ENCODE data around the gene ARL5B.

DNA sequence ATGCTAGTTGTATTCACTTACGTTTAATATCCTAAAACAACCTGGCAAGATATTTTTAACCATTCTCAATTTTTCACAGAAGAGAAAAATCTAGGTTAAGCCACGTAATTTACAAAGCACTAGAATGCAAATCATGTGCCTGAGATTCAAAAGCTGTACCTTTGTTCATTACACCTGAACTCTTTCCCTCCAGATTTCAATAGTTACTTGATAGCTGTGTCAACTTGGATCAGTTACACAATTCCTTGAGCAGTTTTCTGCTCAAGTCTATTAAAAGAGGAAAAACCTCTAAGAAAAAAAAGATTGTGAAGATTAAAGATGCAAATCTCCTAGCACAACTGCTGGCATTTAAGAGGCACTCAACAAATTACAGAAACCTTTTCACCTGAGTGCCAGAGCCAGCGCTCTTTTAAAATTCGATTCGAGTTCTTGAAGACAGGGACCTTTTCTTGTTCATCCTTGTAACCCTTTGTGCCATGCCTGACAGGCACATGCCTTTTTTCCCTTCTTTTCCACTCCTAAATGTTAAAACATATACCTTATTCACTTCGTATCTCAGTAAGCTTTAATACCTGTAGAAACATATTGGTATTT lies 8.7 kb upstream of the ARL5B start:
- TF ChIP-seq POLR2A (IDR thresholded peaks at IDR 0.05): no peak
- TF ChIP-seq, protein P1, sequence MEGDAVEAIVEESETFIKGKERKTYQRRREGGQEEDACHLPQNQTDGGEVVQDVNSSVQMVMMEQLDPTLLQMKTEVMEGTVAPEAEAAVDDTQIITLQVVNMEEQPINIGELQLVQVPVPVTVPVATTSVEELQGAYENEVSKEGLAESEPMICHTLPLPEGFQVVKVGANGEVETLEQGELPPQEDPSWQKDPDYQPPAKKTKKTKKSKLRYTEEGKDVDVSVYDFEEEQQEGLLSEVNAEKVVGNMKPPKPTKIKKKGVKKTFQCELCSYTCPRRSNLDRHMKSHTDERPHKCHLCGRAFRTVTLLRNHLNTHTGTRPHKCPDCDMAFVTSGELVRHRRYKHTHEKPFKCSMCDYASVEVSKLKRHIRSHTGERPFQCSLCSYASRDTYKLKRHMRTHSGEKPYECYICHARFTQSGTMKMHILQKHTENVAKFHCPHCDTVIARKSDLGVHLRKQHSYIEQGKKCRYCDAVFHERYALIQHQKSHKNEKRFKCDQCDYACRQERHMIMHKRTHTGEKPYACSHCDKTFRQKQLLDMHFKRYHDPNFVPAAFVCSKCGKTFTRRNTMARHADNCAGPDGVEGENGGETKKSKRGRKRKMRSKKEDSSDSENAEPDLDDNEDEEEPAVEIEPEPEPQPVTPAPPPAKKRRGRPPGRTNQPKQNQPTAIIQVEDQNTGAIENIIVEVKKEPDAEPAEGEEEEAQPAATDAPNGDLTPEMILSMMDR (IDR thresholded peaks at IDR 0.05): no peak
